K562 (cell line): ENCODE results near the gene MRPL44. TPM values are rescaled to one million over a fixed set of nuclear protein-coding genes. Genes with fewer than 3 reads are reported as not detected.

Experiments used
- CBX3 ChIP-seq, 2 experiments: IDR thresholded peaks; 1 replicate in 1 of 2; 2 replicates in 1 of 2; pipeline ENCODE4 v1.6.1; 2012; ENCODE audit warnings: inconsistent platforms in 2 of 2, low read length in 2 of 2, borderline replicate concordance in 1 of 2, control low read depth in 1 of 2
- CEBPG ChIP-seq, 3 experiments: fragments of 200-800 bp in 1 of 3; sonication (Bioruptor generic) in 1 of 3; sonication (generic) in 1 of 3; formaldehyde crosslinking in 1 of 3; IDR thresholded peaks in 2 of 3; conservative IDR thresholded peaks in 1 of 3; 2 replicates each; pipeline versions ENCODE4 v1.6.1 to v1.8.0; 2016 to 2022; ENCODE audit warnings: missing compliant biosample characterization in 2 of 3, missing genetic modification characterization in 2 of 3, mild to moderate bottlenecking in 1 of 3, missing genetic modification reagents in 1 of 3
- E2F1 ChIP-seq: sonication (generic); formaldehyde crosslinking; IDR thresholded peaks from 2 replicates; pipeline ENCODE4 v1.8.1; 2023; ENCODE audit warnings: mild to moderate bottlenecking, missing genetic modification reagents, moderate library complexity
- ELF1 ChIP-seq: fragments of 200-800 bp; sonication (Bioruptor generic); IDR thresholded peaks from 2 replicates; pipeline ENCODE4 v1.6.1; 2016; ENCODE audit warnings: missing genetic modification characterization, missing compliant biosample characterization
- GTF2F1 ChIP-seq: IDR thresholded peaks from 2 replicates; pipeline ENCODE4 v1.6.1; 2011; ENCODE audit warnings: low read depth, low read length, improper control_type of control experiment
- KDM4B ChIP-seq, 2 experiments: fragments of 450-650 bp in 1 of 2; sonication (generic) in 1 of 2; IDR thresholded peaks; 2 replicates each; pipeline ENCODE4 v1.6.1; 2016 to 2017; ENCODE audit warnings: borderline replicate concordance in 2 of 2, antibody characterized with exemption in 1 of 2, low read depth in 1 of 2, mild to moderate bottlenecking in 1 of 2
- KDM5B ChIP-seq: fragments of 200-600 bp; sonication (generic); IDR thresholded peaks from 2 replicates; pipeline ENCODE4 v1.6.1; 2012; ENCODE audit warnings: low read depth, mild to moderate bottlenecking, moderate library complexity, low read length, control low read depth, inconsistent platforms; ENCODE audit not compliant: insufficient replicate concordance
- MED1 ChIP-seq: sonication (generic); formaldehyde crosslinking; IDR thresholded peaks from 2 replicates; pipeline ENCODE4 v1.8.1; 2023; ENCODE audit warnings: missing genetic modification reagents, borderline replicate concordance
- MTA3 ChIP-seq: fragments of 450-650 bp; formaldehyde crosslinking; IDR thresholded peaks from 2 replicates; pipeline ENCODE4 v1.6.1; 2017; ENCODE audit warnings: mild to moderate bottlenecking, borderline replicate concordance
- MYNN ChIP-seq, 2 experiments: sonication (generic); formaldehyde crosslinking in 1 of 2; IDR thresholded peaks; 2 replicates each; pipeline versions ENCODE4 v1.5.0 to v1.6.1; 2016 to 2020; ENCODE audit warnings: antibody characterized with exemption in 1 of 2, missing genetic modification reagents in 1 of 2
- PHF8 ChIP-seq: fragments of 200-600 bp; sonication (generic); IDR thresholded peaks from 2 replicates; pipeline ENCODE4 v1.6.1; 2012; ENCODE audit warnings: mixed run types, mild to moderate bottlenecking, inconsistent platforms, low read length, moderate library complexity, borderline replicate concordance
- POU5F1 ChIP-seq: fragments of 150-350 bp; IDR thresholded peaks from 2 replicates; pipeline ENCODE4 v1.6.1; 2014; ENCODE audit warnings: borderline replicate concordance, low read length, low read depth, mild to moderate bottlenecking; ENCODE audit not compliant: partially characterized antibody
- RAD21 ChIP-seq, 2 experiments: fragments of 250-450 bp in 1 of 2; fragments of 450-650 bp in 1 of 2; sonication (Bioruptor Pico) in 1 of 2; formaldehyde crosslinking in 1 of 2; IDR thresholded peaks in 1 of 2; conservative IDR thresholded peaks in 1 of 2; 2 replicates each; pipeline versions ENCODE4 v1.4.0 to v1.8.0; 2020 to 2022; ENCODE audit warnings: mild to moderate bottlenecking in 2 of 2, moderate library complexity in 1 of 2
- RBBP5 ChIP-seq: fragments of 200-600 bp; sonication (generic); IDR thresholded peaks from 2 replicates; pipeline ENCODE4 v1.6.1; 2012; ENCODE audit warnings: borderline replicate concordance, mild to moderate bottlenecking, low read length, control low read depth, inconsistent platforms; ENCODE audit not compliant: insufficient read depth, poor library complexity, severe bottlenecking
- RCOR1 ChIP-seq, 2 experiments: IDR thresholded peaks; 2 replicates each; pipeline ENCODE4 v1.6.1; 2012; ENCODE audit warnings: low read depth in 2 of 2, low read length in 2 of 2, borderline replicate concordance in 1 of 2, improper control_type of control experiment in 1 of 2
- TSC22D4 ChIP-seq: fragments of 450-650 bp; IDR thresholded peaks from 2 replicates; pipeline ENCODE4 v1.6.1; 2016; ENCODE audit warnings: missing genetic modification characterization, missing biosample characterization, control low read depth
- XRCC5 ChIP-seq: fragments of 200-400 bp; formaldehyde crosslinking; IDR thresholded peaks from 2 replicates; pipeline ENCODE4 v1.6.1; 2017; ENCODE audit warnings: low read depth, mild to moderate bottlenecking, low read length
- ZNF77 ChIP-seq: fragments of 250-450 bp; sonication (Bioruptor Pico); IDR thresholded peaks from 2 replicates; pipeline ENCODE4 v1.5.0; 2020
- polyA plus RNA-seq, 8 experiments: library from polyadenylated mRNA; depleted of rRNA in 4 of 8; stranded (reverse) in 5 of 8; unstranded in 3 of 8; fragments of >200 nt; fragmentation: Nextera tagmentation in 2 of 8; fragmentation: Illumina TruSeq in 1 of 8; extraction: Ambion mirVana in 2 of 8; extraction: Trizol in 1 of 8; gene quantifications; 2 replicates each; pipeline versions ENCODE4 v1.2.1 to v1.2.3, GENCODE V29; 2011 to 2014; ENCODE audit warnings: inconsistent platforms in 1 of 8, missing spikeins in 1 of 8
- total RNA-seq, 7 experiments: library from RNA; depleted of rRNA in 6 of 7; stranded (reverse); fragments of >200 nt in 6 of 7; fragmentation: Illumina TruSeq in 2 of 7; extraction: Trizol in 2 of 7; gene quantifications; 2 replicates each; pipeline versions ENCODE4 v1.2.1 to v1.2.3, GENCODE V29; 2011 to 2021; ENCODE audit warnings: low replicate concordance in 1 of 7
- TF ChIP-seq, protein P1 (sequence below): fragments of 450-650 bp; IDR thresholded peaks from 2 replicates; pipeline ENCODE4 v1.6.1; 2016; ENCODE audit warnings: antibody characterized with exemption
- TF ChIP-seq, protein P2 (sequence below): fragments of 200-800 bp; sonication (Bioruptor generic); IDR thresholded peaks from 2 replicates; pipeline ENCODE4 v1.6.1; 2017; ENCODE audit warnings: missing genetic modification characterization, missing compliant biosample characterization

The MRPL44 gene
- total and polyA plus RNA-seq, 9 of the 15 experiments (the other 6 are each of a cell fraction or from before 2014, with no cell fraction given): 10.4 to 26.0 (median 20.2) TPM

- no peak for TF ChIP-seq CEBPG (CRISPR knock-in tag; IDR thresholded peaks at IDR 0.05)
- peak; percentile 61 to 84 for TF ChIP-seq CEBPG (tag; conservative IDR thresholded peaks at IDR 0.05 in 1 of 2, IDR thresholded peaks at IDR 0.05 in 1 of 2)
- TF ChIP-seq TSC22D4: no peak
- TF ChIP-seq, protein P1, sequence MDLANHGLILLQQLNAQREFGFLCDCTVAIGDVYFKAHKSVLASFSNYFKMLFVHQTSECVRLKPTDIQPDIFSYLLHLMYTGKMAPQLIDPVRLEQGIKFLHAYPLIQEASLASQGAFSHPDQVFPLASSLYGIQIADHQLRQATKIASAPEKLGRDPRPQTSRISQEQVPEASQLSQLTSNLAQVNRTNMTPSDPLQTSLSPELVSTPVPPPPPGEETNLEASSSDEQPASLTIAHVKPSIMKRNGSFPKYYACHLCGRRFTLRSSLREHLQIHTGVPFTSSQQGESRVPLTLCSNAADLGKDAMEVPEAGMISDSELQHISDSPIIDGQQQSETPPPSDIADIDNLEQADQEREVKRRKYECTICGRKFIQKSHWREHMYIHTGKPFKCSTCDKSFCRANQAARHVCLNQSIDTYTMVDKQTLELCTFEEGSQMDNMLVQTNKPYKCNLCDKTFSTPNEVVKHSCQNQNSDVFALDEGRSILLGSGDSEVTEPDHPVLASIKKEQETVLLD: peak; percentile 36; the same call in 1 of the 2 replicates
- TF ChIP-seq POU5F1: peak; percentile 34
- TF ChIP-seq, protein P2, sequence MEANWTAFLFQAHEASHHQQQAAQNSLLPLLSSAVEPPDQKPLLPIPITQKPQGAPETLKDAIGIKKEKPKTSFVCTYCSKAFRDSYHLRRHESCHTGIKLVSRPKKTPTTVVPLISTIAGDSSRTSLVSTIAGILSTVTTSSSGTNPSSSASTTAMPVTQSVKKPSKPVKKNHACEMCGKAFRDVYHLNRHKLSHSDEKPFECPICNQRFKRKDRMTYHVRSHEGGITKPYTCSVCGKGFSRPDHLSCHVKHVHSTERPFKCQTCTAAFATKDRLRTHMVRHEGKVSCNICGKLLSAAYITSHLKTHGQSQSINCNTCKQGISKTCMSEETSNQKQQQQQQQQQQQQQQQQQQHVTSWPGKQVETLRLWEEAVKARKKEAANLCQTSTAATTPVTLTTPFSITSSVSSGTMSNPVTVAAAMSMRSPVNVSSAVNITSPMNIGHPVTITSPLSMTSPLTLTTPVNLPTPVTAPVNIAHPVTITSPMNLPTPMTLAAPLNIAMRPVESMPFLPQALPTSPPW (CRISPR knock-in tag): peak; percentile 81
- peak; percentile 57; the same call in 1 of the 2 replicates for TF ChIP-seq GTF2F1
- TF ChIP-seq XRCC5: peak; percentile 85
- TF ChIP-seq KDM5B: peak; percentile 89
- no peak; the same call in 1 of the 2 replicates for TF ChIP-seq E2F1 (CRISPR knock-in tag)
- TF ChIP-seq RCOR1 (IDR thresholded peaks at IDR 0.05; ENCODE audit: borderline replicate concordance in 1 of 2, low read depth in 2 of 2, low read length in 2 of 2): 0 out of 4 replicates have a peak, but pooled peaks of 1 of the 2 experiments have one; percentile 46
- TF ChIP-seq RAD21 (CRISPR knock-in tag; conservative IDR thresholded peaks at IDR 0.05 in 1 of 2, IDR thresholded peaks at IDR 0.05 in 1 of 2): 0 out of 4 replicates have a peak, but pooled peaks have one; percentile 8 to 17
- no peak for TF ChIP-seq MED1 (CRISPR knock-in tag)
- TF ChIP-seq PHF8: peak; percentile 89; the same call in 1 of the 2 replicates
- peak; percentile 81; the same call in 1 of the 2 replicates for TF ChIP-seq MTA3
- peak; percentile 99 for TF ChIP-seq RBBP5
- TF ChIP-seq ZNF77 (CRISPR knock-in tag): no peak
- peak in 1 of 2 experiments; percentile 90; a peak in 1 of 4 replicates for TF ChIP-seq KDM4B (IDR thresholded peaks at IDR 0.05; ENCODE audit: borderline replicate concordance in 2 of 2, low read depth in 1 of 2)
- TF ChIP-seq MYNN (IDR thresholded peaks at IDR 0.05): peak; percentile 52; the same call in 1 of the 2 replicates
- TF ChIP-seq MYNN (CRISPR knock-in tag; IDR thresholded peaks at IDR 0.05): no peak
- peak; percentile 99 for TF ChIP-seq ELF1 (tag)
- TF ChIP-seq CBX3 (IDR thresholded peaks at IDR 0.05; ENCODE audit: borderline replicate concordance in 1 of 2, low read length in 2 of 2): peak in 1 of 2 experiments; percentile 90; a peak in 2 of 3 replicates
These were observed at the start of gene MRPL44 (continued) for GRCh38 chr2:223957092-223957851.
